WTC11 (cell line): ENCODE results near the gene AANAT. TPM values are rescaled to one million over a fixed set of nuclear protein-coding genes. Genes with fewer than 3 reads are reported as not detected.

Source experiments
- ATAC-seq: fragments of 200-7000 bp; cut with Tn5 transposase; 2 replicates; pipeline ENCODE4 v1.10.0; 2021; ENCODE audit warnings: mild to moderate bottlenecking, moderate library complexity
- CTCF ChIA-PET: fragments of 300-600 bp; sonication (Branson Sonifier 250); formaldehyde crosslinking; loops from one replicate; lab custom pipeline; 2021; ENCODE audit warnings: antibody characterized with exemption; lab: Charles Lee
- POLR2A ChIA-PET: fragments of 350-600 bp; sonication (Branson Sonifier 250); formaldehyde crosslinking; loops from one replicate; lab custom pipeline; 2021; ENCODE audit warnings: antibody characterized with exemption; lab: Charles Lee
- DNase-seq: peaks from one replicate; pipeline ENCODE4 v3.0.0; 2021; ENCODE audit warnings: low spot score
- H3K27ac Mint-ChIP-seq: 2 replicates; pipeline ENCODE4 v1.8.0; 2021; ENCODE audit warnings: mixed read lengths
- H3K27me3 Mint-ChIP-seq: 2 replicates; pipeline ENCODE4 v1.8.0; 2021; ENCODE audit warnings: low read depth, mild to moderate bottlenecking, moderate library complexity, mixed read lengths
- H3K36me3 Mint-ChIP-seq: 2 replicates; pipeline ENCODE4 v1.8.0; 2021; ENCODE audit warnings: mixed read lengths
- H3K4me1 Mint-ChIP-seq: 2 replicates; pipeline ENCODE4 v1.8.0; 2022; ENCODE audit warnings: mixed read lengths
- H3K4me3 Mint-ChIP-seq: 2 replicates; pipeline ENCODE4 v1.8.0; 2021; ENCODE audit warnings: mild to moderate bottlenecking, moderate library complexity, mixed read lengths
- H3K9me3 Mint-ChIP-seq: 2 replicates; pipeline ENCODE4 v1.8.0; 2021; ENCODE audit warnings: mixed read lengths
- CREB1 ChIP-seq: sonication (generic); formaldehyde crosslinking; IDR thresholded peaks from 2 replicates; pipeline ENCODE4 v1.8.0; 2023; ENCODE audit warnings: mild to moderate bottlenecking, missing genetic modification reagents
- FOXK1 ChIP-seq: sonication (generic); formaldehyde crosslinking; IDR thresholded peaks from 2 replicates; pipeline ENCODE4 v1.8.0; 2022; ENCODE audit warnings: mild to moderate bottlenecking, moderate library complexity, missing genetic modification reagents
- FOXP1 ChIP-seq: sonication (generic); formaldehyde crosslinking; IDR thresholded peaks from 2 replicates; pipeline ENCODE4 v1.8.0; 2022; ENCODE audit warnings: missing genetic modification reagents, mild to moderate bottlenecking, moderate library complexity, borderline replicate concordance
- GRHL2 ChIP-seq: fragments of 250-450 bp; sonication (Bioruptor Pico); IDR thresholded peaks from 2 replicates; pipeline ENCODE4 v1.8.0; 2022; ENCODE audit warnings: mild to moderate bottlenecking, moderate library complexity; ENCODE audit not compliant: insufficient replicate concordance, severe bottlenecking
- GTF2I ChIP-seq: fragments of 250-450 bp; sonication (Bioruptor Pico); conservative IDR thresholded peaks from 2 replicates; pipeline ENCODE4 v1.4.0; 2021; ENCODE audit warnings: mild to moderate bottlenecking
- JUN ChIP-seq: sonication (generic); formaldehyde crosslinking; IDR thresholded peaks from 2 replicates; pipeline ENCODE4 v1.8.0; 2023; ENCODE audit warnings: mild to moderate bottlenecking, missing genetic modification reagents
- NFATC4 ChIP-seq: fragments of 250-450 bp; sonication (Bioruptor Pico); IDR thresholded peaks from 2 replicates; pipeline ENCODE4 v1.9.0; 2021; ENCODE audit warnings: mild to moderate bottlenecking
- NFYB ChIP-seq: sonication (generic); formaldehyde crosslinking; conservative IDR thresholded peaks from 2 replicates; pipeline ENCODE4 v1.8.0; 2022; ENCODE audit warnings: low read depth, missing genetic modification reagents
- PRRX2 ChIP-seq: fragments of 250-450 bp; sonication (Bioruptor Pico); IDR thresholded peaks from 2 replicates; pipeline ENCODE4 v1.8.0; 2021; ENCODE audit warnings: mild to moderate bottlenecking
- SMAD4 ChIP-seq: sonication (generic); formaldehyde crosslinking; IDR thresholded peaks from 2 replicates; pipeline ENCODE4 v1.8.0; 2022; ENCODE audit warnings: mild to moderate bottlenecking, missing genetic modification reagents
- TEAD4 ChIP-seq: sonication (generic); formaldehyde crosslinking; IDR thresholded peaks from 2 replicates; pipeline ENCODE4 v1.8.0; 2022; ENCODE audit warnings: mild to moderate bottlenecking, missing genetic modification reagents
- ZNF281 ChIP-seq: sonication (generic); formaldehyde crosslinking; IDR thresholded peaks from 2 replicates; pipeline ENCODE4 v1.8.0; 2023; ENCODE audit warnings: mild to moderate bottlenecking, missing genetic modification reagents
- ZNF423 ChIP-seq: fragments of 250-450 bp; sonication (Bioruptor Pico); IDR thresholded peaks from 2 replicates; pipeline ENCODE4 v2.1.2; 2022; ENCODE audit warnings: mild to moderate bottlenecking, moderate library complexity
- total RNA-seq: library from RNA; stranded (reverse); gene quantifications from 3 replicates; pipeline ENCODE4 v1.2.3, GENCODE V29; 2021
- TF ChIP-seq, protein P1 (sequence below): sonication (generic); formaldehyde crosslinking; IDR thresholded peaks from 2 replicates; pipeline ENCODE4 v1.8.1; 2023; ENCODE audit warnings: mild to moderate bottlenecking, missing genetic modification reagents, moderate library complexity
- TF ChIP-seq, protein P2 (sequence below): sonication (generic); formaldehyde crosslinking; IDR thresholded peaks from 2 replicates; pipeline ENCODE4 v1.8.1; 2022; ENCODE audit warnings: missing genetic modification reagents, borderline replicate concordance
- TF ChIP-seq, protein P3 (sequence below): fragments of 200-600 bp; IDR thresholded peaks from 2 replicates; pipeline ENCODE4 v1.8.0; 2022; ENCODE audit warnings: antibody characterized with exemption
- TF ChIP-seq, protein P4 (sequence below): sonication (generic); formaldehyde crosslinking; IDR thresholded peaks from 2 replicates; pipeline ENCODE4 v1.8.1; 2023; ENCODE audit warnings: mild to moderate bottlenecking, missing genetic modification reagents

Gene AANAT
- total RNA-seq, 1 experiment from 2014 or later = 0.17 TPM

DNA sequence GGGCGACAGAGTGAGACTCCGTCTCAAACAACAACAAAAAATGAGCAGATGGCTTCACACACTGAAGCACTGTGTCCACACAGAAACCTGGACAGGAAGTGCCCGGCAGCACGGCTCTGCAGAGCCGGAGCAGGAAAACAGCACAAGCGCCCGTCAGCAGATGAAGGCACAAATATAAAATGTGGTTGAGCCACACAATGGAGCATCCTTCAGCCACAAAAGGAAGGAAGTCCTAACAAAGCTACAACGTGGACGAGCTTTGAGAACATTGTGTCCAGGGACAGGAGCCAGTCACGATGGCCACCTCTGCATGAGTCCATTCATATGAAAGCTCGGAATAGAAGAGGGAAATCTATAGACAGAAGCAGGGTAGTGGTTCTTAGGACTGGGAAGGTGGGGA is 18.2 kb downstream of the AANAT start:
- Mint-ChIP-seq H3K9me3 (no peaks in the 10 kb centered on the region), H3K4me3 (no peak overlapping the region), H3K36me3 (peaks cover 6% of the 10 kb centered on the region; the same call in 1 of the 2 replicates), H3K27ac (no peak overlapping the region), H3K27me3 (no peaks in the 10 kb centered on the region), H3K4me1 (no peaks in the 10 kb centered on the region)
- TF ChIP-seq JUN (CRISPR knock-in tag) (no peak), FOXK1 (no peak), ZNF423 (CRISPR knock-in tag) (no peak), FOXP1 (no peak), TEAD4 (CRISPR knock-in tag) (no peak), ZNF281 (no peak), GTF2I (CRISPR knock-in tag) (no peak), PRRX2 (no peak), NFATC4 (no peak), CREB1 (no peak), GRHL2 (CRISPR knock-in tag) (no peak), NFYB (CRISPR knock-in tag) (no peak)
- TF ChIP-seq, protein P1, sequence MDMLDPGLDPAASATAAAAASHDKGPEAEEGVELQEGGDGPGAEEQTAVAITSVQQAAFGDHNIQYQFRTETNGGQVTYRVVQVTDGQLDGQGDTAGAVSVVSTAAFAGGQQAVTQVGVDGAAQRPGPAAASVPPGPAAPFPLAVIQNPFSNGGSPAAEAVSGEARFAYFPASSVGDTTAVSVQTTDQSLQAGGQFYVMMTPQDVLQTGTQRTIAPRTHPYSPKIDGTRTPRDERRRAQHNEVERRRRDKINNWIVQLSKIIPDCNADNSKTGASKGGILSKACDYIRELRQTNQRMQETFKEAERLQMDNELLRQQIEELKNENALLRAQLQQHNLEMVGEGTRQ (CRISPR knock-in tag) = no peak
- TF ChIP-seq, protein P2, sequence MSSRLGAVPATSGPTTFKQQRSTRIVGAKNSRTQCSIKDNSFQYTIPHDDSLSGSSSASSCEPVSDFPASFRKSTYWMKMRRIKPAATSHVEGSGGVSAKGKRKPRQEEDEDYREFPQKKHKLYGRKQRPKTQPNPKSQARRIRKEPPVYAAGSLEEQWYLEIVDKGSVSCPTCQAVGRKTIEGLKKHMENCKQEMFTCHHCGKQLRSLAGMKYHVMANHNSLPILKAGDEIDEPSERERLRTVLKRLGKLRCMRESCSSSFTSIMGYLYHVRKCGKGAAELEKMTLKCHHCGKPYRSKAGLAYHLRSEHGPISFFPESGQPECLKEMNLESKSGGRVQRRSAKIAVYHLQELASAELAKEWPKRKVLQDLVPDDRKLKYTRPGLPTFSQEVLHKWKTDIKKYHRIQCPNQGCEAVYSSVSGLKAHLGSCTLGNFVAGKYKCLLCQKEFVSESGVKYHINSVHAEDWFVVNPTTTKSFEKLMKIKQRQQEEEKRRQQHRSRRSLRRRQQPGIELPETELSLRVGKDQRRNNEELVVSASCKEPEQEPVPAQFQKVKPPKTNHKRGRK = no peak
- TF ChIP-seq, protein P3, sequence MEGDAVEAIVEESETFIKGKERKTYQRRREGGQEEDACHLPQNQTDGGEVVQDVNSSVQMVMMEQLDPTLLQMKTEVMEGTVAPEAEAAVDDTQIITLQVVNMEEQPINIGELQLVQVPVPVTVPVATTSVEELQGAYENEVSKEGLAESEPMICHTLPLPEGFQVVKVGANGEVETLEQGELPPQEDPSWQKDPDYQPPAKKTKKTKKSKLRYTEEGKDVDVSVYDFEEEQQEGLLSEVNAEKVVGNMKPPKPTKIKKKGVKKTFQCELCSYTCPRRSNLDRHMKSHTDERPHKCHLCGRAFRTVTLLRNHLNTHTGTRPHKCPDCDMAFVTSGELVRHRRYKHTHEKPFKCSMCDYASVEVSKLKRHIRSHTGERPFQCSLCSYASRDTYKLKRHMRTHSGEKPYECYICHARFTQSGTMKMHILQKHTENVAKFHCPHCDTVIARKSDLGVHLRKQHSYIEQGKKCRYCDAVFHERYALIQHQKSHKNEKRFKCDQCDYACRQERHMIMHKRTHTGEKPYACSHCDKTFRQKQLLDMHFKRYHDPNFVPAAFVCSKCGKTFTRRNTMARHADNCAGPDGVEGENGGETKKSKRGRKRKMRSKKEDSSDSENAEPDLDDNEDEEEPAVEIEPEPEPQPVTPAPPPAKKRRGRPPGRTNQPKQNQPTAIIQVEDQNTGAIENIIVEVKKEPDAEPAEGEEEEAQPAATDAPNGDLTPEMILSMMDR = no peak
- TF ChIP-seq, protein P4, sequence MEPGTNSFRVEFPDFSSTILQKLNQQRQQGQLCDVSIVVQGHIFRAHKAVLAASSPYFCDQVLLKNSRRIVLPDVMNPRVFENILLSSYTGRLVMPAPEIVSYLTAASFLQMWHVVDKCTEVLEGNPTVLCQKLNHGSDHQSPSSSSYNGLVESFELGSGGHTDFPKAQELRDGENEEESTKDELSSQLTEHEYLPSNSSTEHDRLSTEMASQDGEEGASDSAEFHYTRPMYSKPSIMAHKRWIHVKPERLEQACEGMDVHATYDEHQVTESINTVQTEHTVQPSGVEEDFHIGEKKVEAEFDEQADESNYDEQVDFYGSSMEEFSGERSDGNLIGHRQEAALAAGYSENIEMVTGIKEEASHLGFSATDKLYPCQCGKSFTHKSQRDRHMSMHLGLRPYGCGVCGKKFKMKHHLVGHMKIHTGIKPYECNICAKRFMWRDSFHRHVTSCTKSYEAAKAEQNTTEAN (CRISPR knock-in tag) = no peak
- ChIA-PET CTCF (no interaction called here), POLR2A (no interaction called here)
- DNase-seq (no peak), ATAC-seq (no peak)

DNA sequence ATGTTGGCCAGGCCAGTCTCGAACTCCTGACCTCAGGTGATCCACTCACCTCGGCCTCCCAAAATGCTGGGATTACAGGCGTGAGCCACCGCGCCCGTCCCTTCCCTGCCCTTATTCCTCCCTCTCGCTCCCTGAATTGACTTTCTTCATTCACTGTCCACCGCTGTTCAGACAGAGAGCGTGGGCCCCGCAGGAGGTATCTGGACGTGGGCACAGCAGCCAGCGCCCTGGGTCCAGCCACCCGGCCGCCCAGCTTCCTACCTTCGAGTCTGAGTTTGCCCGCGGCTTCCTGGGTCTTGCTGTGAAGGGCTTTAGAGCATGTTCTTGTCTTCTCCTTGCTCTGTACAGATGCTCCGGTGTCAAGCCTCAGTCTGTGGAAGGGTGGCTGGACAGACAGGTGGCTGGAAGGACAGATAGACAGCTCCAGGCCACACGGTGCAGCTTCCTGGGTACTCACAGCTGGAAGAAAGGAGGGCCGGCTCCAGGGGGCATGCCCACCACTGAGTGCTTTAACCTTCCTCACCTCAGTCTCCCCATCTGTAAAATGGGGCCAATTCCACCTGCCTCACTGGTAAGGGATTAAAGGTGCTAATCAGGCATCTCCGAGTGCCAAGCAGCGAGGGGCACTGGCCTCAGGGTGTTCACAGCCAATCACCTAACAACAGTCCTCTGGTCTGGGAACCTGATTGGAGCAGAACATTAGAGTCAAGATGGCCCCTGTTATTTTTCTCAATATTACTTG is 20.2 kb downstream of the AANAT start:
- H3K4me3 Mint-ChIP-seq = no peak overlapping the region
- H3K36me3 Mint-ChIP-seq = peaks cover 6% of the 10 kb centered on the region; the same call in 1 of the 2 replicates
- H3K27me3 Mint-ChIP-seq = no peaks in the 10 kb centered on the region
- ChIA-PET CTCF (no interaction called here), POLR2A (no interaction called here)
- DNase-seq = no peak
- TF ChIP-seq SMAD4 (CRISPR knock-in tag) = no peak
- no peak for ATAC-seq
- no peaks in the 10 kb centered on the region for H3K9me3 Mint-ChIP-seq
- peaks cover 5% of the 10 kb centered on the region for H3K4me1 Mint-ChIP-seq
- no peak overlapping the region for H3K27ac Mint-ChIP-seq
